Adrenal gland (tissue), 5 donors: ENCODE data around the gene PROM1.

Experiments
- CTCF ChIP-seq, 6 experiments: fragments of 450-650 bp in 4 of 6; fragments of 200-600 bp in 2 of 6; sonication (generic) in 1 of 6; IDR thresholded peaks; 1 replicate in 5 of 6; 2 replicates in 1 of 6; pipeline versions ENCODE4 v1.5.1 to v1.8.0; 2016 to 2021; ENCODE audit warnings: antibody characterized with exemption in 6 of 6, mild to moderate bottlenecking in 2 of 6, moderate library complexity in 1 of 6
- POLR2A ChIP-seq, 2 donors: fragments of 450-650 bp; IDR thresholded peaks; one replicate each; pipeline ENCODE4 v1.6.1; 2017; ENCODE audit warnings: antibody characterized with exemption in 2 of 2, mild to moderate bottlenecking in 2 of 2, moderate library complexity in 1 of 2
- donor health status: DM: no; HTN: no; CAD: no.

- TF ChIP-seq CTCF (IDR thresholded peaks at IDR 0.05) (no peak), POLR2A (IDR thresholded peaks at IDR 0.05) (no peak)
Measured at GRCh38 chr4:15938640-15939039, 145.2 kb downstream of the PROM1 start, which contains the start of gene FGFBP1.
